Mucosa of descending colon (tissue), 3 donors: ENCODE results near the gene CCDC196. TPM values are rescaled to one million over a fixed set of nuclear protein-coding genes. Genes with fewer than 3 reads are reported as not detected.

Source experiments
- ATAC-seq: fragments of 200-7000 bp; cut with Tn5 transposase; one replicate; pipeline ENCODE4 v1.9.1; 2020; ENCODE audit warnings: mild to moderate bottlenecking, moderate library complexity
- DNase-seq, 3 donors: peaks; one replicate each; pipeline ENCODE4 v3.0.0-alpha.2; 2020
- H3K36me3 ChIP-seq: fragments of 200-600 bp; one replicate; pipeline ENCODE4 v1.8.0; 2021; ENCODE audit warnings: low read depth, mild to moderate bottlenecking
- H3K4me1 ChIP-seq: fragments of 200-600 bp; one replicate; pipeline ENCODE4 v1.8.0; 2021; ENCODE audit warnings: low read depth, mild to moderate bottlenecking
- H3K4me3 ChIP-seq: fragments of 200-600 bp; one replicate; pipeline ENCODE4 v1.8.0; 2021; ENCODE audit warnings: mild to moderate bottlenecking
- H3K9me3 ChIP-seq: fragments of 200-600 bp; one replicate; pipeline ENCODE4 v1.8.0; 2021; ENCODE audit warnings: mild to moderate bottlenecking
- CTCF ChIP-seq: fragments of 200-600 bp; IDR thresholded peaks from one replicate; pipeline ENCODE4 v1.8.0; 2022; ENCODE audit warnings: antibody characterized with exemption, mild to moderate bottlenecking
- intact Hi-C, 2 donors: fragments of 100-400 bp; cut with DNase I in 1 of 2; cut with micrococcal nuclease in 1 of 2; formaldehyde crosslinking; loops; one replicate each; pipeline versions ENCODE4 v1.11.0 to v1.11.1; 2022; cut with DNase I, micrococcal nuclease
- total RNA-seq, 3 donors: library from RNA; stranded (reverse); fragmentation: NEBNext Ultra II Directional in 2 of 3; extraction: Animal tissue kit (Norgen Biotek cat#: 25700) in 2 of 3; gene quantifications; one replicate each; pipeline versions ENCODE4 v1.2.1 to v1.2.4, GENCODE V29; 2021 to 2023
- donor health status: DM: no; HTN: no; CAD: no; lungs with moderate emphysema.
- donor health status: DM: no; HTN: no; CAD: no.
- donor health status: DM: no; HTN: yes; CAD: no.

Gene CCDC196
- total RNA-seq, 3 donors from 2014 or later, result 0.98 to 2.1 TPM; not detected in 1

DNA sequence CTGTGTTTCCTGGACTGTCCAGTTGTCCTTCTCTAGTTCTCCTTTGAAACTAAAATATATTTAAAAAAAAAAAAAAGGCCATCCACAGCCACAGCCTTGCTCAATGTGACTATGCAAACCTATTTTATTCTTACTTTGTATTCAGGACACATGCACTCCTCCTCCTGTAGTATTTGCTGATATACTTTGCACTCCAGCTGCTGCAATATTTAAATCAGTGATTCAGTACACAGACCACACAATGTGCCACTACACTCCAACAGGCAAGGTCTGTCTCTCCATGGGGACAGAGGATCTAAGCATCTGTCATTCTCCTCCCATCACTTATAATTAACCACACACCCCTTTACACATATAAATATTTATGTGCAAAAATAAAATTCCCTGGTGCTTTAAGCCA, 40.2 kb upstream of the CCDC196 start:
- DNase-seq (no peak), ATAC-seq (no peak)
- Histone ChIP-seq H3K36me3 (no peaks in the 10 kb centered on the region), H3K9me3 (no peaks in the 10 kb centered on the region), H3K4me3 (no peak overlapping the region), H3K4me1 (no peaks in the 10 kb centered on the region)
- no peak for TF ChIP-seq CTCF
- intact Hi-C loops, result no loop called here

DNA sequence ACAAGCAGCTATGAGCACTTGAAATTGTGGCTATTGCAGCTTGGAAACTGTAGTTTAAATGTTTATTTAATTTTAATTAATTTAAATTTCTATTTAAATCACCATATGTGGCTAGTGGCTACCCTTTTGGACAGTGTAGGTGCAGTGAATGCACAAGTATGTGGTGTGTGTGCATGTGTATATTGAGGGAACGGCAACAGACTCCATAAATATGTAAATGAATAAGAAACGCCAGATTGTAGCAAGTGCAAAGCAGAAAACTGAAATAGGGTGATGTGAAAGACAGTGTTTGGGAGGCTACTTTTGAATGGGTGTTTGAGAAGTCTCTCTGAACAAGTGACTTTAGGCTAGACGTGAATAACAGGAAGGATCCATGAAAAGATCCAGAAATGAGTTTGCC, 32.7 kb upstream of the CCDC196 start:
- DNase-seq (no peak), ATAC-seq (no peak)
- no peaks in the 10 kb centered on the region for H3K36me3 ChIP-seq
- TF ChIP-seq CTCF, result no peak
- no peaks in the 10 kb centered on the region for H3K9me3 ChIP-seq
- no peak overlapping the region for H3K4me3 ChIP-seq
- intact Hi-C loops, result no loop called here
- H3K4me1 ChIP-seq, result no peaks in the 10 kb centered on the region

- H3K4me3 ChIP-seq, result no peak overlapping the region
- intact Hi-C loops, result no loop called here
- no peak for TF ChIP-seq CTCF
- no peaks in the 10 kb centered on the region for H3K4me1 ChIP-seq
- no peaks in the 10 kb centered on the region for H3K9me3 ChIP-seq
- no peak for ATAC-seq
- no peaks in the 10 kb centered on the region for H3K36me3 ChIP-seq
- DNase-seq, result no peak
These were observed 26.6 kb upstream of the CCDC196 start for GRCh38 chr14:66459603-66460002.

- peaks cover 10% of the 10 kb centered on the region for H3K9me3 ChIP-seq
- H3K36me3 ChIP-seq, result no peaks in the 10 kb centered on the region
- no peak for TF ChIP-seq CTCF
- DNase-seq (no peak), ATAC-seq (no peak)
- H3K4me1 ChIP-seq, result no peaks in the 10 kb centered on the region
- intact Hi-C loops, result no loop called here
- no peak overlapping the region for H3K4me3 ChIP-seq
These were observed 21.9 kb upstream of the CCDC196 start for GRCh38 chr14:66464261-66464660.

- no peak for ATAC-seq
- Histone ChIP-seq H3K9me3 (peaks cover 27% of the 10 kb centered on the region), H3K4me1 (no peaks in the 10 kb centered on the region), H3K4me3 (no peak overlapping the region), H3K36me3 (no peaks in the 10 kb centered on the region)
- no peak for TF ChIP-seq CTCF
- intact Hi-C loops, result no loop called here
- no peak for DNase-seq
These were observed 17.3 kb upstream of the CCDC196 start for GRCh38 chr14:66468778-66469367.

DNA sequence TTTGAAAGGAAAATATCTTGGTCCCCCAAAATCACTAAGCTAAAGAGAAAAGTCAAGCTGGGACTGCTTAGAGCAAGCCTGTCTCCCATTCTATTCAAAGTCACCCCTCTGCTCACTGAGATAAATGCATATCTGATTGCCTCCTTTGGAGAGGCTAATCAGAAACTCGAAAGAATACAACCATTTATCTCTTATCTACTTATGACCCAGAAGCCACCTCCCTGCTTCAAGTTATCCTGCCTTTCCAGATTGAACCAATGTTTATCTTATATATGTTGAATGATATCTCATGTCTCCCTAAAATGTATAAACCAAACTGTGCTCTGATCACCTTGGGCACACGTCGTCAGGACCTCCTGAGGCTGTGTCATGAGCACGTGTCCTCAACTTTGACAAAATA, 14.6 kb upstream of the CCDC196 start:
- no peak for DNase-seq
- TF ChIP-seq CTCF, result no peak
- no peak for ATAC-seq
- intact Hi-C loops, result no loop called here
- H3K4me3 ChIP-seq, result no peak overlapping the region
- no peaks in the 10 kb centered on the region for H3K4me1 ChIP-seq
- no peaks in the 10 kb centered on the region for H3K36me3 ChIP-seq
- peaks cover 27% of the 10 kb centered on the region for H3K9me3 ChIP-seq
